Head of caudate nucleus (tissue), 42 donors: ENCODE measurements around the gene MESP2.

Source experiments
- DNase-seq, 42 donors: peaks; one replicate each; pipeline versions ENCODE4 v3.0.0 to v3.0.0-alpha.2; 2020 to 2021; ENCODE audit warnings: mixed read lengths in 7 of 42
- intact Hi-C: fragments of 100-400 bp; cut with DNase I; formaldehyde crosslinking; loops from one replicate; pipeline ENCODE4 v1.15.0; 2022

MESP2 gene

GRCh38 chr15:89808160-89808870 is 32.2 kb downstream of the MESP2 start:
- DNase-seq: no peak
- intact Hi-C loops: no loop called here

GRCh38 chr15:89809093-89809786 is 33.1 kb downstream of the MESP2 start:
- intact Hi-C loops: no loop called here
- no peak for DNase-seq

- intact Hi-C loops: no loop called here
- DNase-seq: no peak
Observed at GRCh38 chr15:89809787-89810148, 33.6 kb downstream of the MESP2 start.

- intact Hi-C loops: no loop called here
- DNase-seq: no peak
Observed at GRCh38 chr15:89810837-89811236, 34.7 kb downstream of the MESP2 start.

- intact Hi-C loops: no loop called here
Observed at GRCh38 chr15:89812011-89812846, 36.1 kb downstream of the MESP2 start.

GRCh38 chr15:89812847-89813320 is 36.8 kb downstream of the MESP2 start:
- no peak for DNase-seq
- intact Hi-C loops: no loop called here

More at GRCh38 chr15:89812011-89812846, 36.1 kb downstream of the MESP2 start:
- no peak for DNase-seq

GRCh38 chr15:89813381-89814111 is 37.4 kb downstream of the MESP2 start:
- intact Hi-C loops: no loop called here
- no peak for DNase-seq

GRCh38 chr15:89814112-89814742 is 38.1 kb downstream of the MESP2 start:
- intact Hi-C loops: no loop called here

GRCh38 chr15:89815769-89816168 is 39.6 kb downstream of the MESP2 start:
- intact Hi-C loops: no loop called here
- DNase-seq: no peak

More at GRCh38 chr15:89814112-89814742, 38.1 kb downstream of the MESP2 start:
- no peak for DNase-seq

GRCh38 chr15:89817701-89818280 is 41.7 kb downstream of the MESP2 start:
- no peak for DNase-seq
- intact Hi-C loops: no loop called here

- intact Hi-C loops: no loop called here
- DNase-seq: no peak
Observed at GRCh38 chr15:89818287-89818686, 42.2 kb downstream of the MESP2 start.

GRCh38 chr15:89820666-89821611 is 44.8 kb downstream of the MESP2 start:
- no peak for DNase-seq
- intact Hi-C loops: no loop called here

- intact Hi-C loops: no loop called here
- DNase-seq: no peak
Observed at GRCh38 chr15:89822026-89822425, 45.9 kb downstream of the MESP2 start.

GRCh38 chr15:89822611-89822950 is 46.4 kb downstream of the MESP2 start:
- DNase-seq: no peak
- intact Hi-C loops: no loop called here

- intact Hi-C loops: no loop called here
- no peak for DNase-seq
Observed at GRCh38 chr15:89822951-89823711, 47.0 kb downstream of the MESP2 start.

GRCh38 chr15:89823836-89824606 is 47.9 kb downstream of the MESP2 start:
- DNase-seq: no peak
- intact Hi-C loops: no loop called here
